Measurements from ENCODE around the gene CCNF.

The CCNF gene

GRCh38 chr16:2388139-2388874, 40.9 kb upstream of the CCNF start:
- no peaks in the 10 kb centered on the region for H3F3A ChIP-seq (ENCODE audit: insufficient read depth, low read length)

DNA sequence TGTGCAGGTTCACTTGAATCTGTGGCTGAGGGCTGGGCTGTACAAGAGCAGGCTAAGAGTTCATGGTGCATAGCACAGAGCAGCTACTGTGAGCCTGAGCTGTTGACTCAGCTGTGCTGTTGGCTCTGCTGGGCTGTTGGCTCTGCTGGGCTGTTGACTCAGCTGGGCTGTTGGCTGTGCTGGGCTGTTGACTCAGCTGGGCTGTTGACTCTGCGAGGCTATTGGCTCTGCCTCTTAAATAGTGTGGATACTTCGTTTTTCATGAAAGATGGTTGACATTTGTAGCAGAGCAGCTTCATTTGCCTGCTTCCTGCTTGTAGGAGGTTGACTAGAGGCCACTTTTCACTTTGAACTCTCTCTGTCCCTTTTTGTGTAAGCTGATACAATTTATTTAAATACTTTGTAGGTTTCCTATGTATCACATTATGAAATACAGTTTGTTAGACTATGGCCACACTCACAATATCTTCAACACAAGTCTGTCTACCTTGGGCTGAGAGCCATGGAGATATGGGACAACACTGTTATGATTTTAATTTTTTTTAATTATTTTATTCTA, 40.3 kb upstream of the CCNF start:
- Histone ChIP-seq H3K4me2 (ENCODE audit: low read length) (no peak overlapping the region), H3K4me1 (ENCODE audit: insufficient read depth, low read length, severe bottlenecking) (no peaks in the 10 kb centered on the region), H3F3A (ENCODE audit: insufficient read depth, low read length) (no peaks in the 10 kb centered on the region), H3K4me3 (ENCODE audit: low read depth, low read length, poor library complexity, severe bottlenecking) (no peak overlapping the region), H3K36me3 (ENCODE audit: insufficient read depth, low read length) (no peaks in the 10 kb centered on the region; the same call in 1 of the 2 replicates), H4K20me1 (ENCODE audit: insufficient read depth, low read length) (no peaks in the 10 kb centered on the region), H3K79me2 (ENCODE audit: insufficient read depth, low read length) (no peaks in the 10 kb centered on the region), H3K9me2 (ENCODE audit: low read depth, low read length) (no peaks in the 10 kb centered on the region), H3K27ac (ENCODE audit: low read depth, low read length, poor library complexity, severe bottlenecking) (no peak overlapping the region), H3K9me3 (ENCODE audit: low read length) (peaks cover 3% of the 10 kb centered on the region; the same call in 1 of the 2 replicates), H2AFZ (ENCODE audit: low read length) (no peak overlapping the region), H3K9ac (ENCODE audit: low read length) (no peak overlapping the region), H3K27me3 (ENCODE audit: insufficient read depth, low read length) (no peaks in the 10 kb centered on the region; the same call in 1 of the 2 replicates)
- no peak for TF ChIP-seq EZH2 (IDR thresholded peaks at IDR 0.05; ENCODE audit: borderline replicate concordance, low read length)
- TF ChIP-seq, protein P1, sequence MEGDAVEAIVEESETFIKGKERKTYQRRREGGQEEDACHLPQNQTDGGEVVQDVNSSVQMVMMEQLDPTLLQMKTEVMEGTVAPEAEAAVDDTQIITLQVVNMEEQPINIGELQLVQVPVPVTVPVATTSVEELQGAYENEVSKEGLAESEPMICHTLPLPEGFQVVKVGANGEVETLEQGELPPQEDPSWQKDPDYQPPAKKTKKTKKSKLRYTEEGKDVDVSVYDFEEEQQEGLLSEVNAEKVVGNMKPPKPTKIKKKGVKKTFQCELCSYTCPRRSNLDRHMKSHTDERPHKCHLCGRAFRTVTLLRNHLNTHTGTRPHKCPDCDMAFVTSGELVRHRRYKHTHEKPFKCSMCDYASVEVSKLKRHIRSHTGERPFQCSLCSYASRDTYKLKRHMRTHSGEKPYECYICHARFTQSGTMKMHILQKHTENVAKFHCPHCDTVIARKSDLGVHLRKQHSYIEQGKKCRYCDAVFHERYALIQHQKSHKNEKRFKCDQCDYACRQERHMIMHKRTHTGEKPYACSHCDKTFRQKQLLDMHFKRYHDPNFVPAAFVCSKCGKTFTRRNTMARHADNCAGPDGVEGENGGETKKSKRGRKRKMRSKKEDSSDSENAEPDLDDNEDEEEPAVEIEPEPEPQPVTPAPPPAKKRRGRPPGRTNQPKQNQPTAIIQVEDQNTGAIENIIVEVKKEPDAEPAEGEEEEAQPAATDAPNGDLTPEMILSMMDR (IDR thresholded peaks at IDR 0.05; ENCODE audit: low read length) = no peak

More at GRCh38 chr16:2388139-2388874, 40.9 kb upstream of the CCNF start:
- H3K4me3 ChIP-seq (ENCODE audit: low read depth, low read length, poor library complexity, severe bottlenecking) = no peak overlapping the region
- H3K9me2 ChIP-seq (ENCODE audit: low read depth, low read length) = no peaks in the 10 kb centered on the region
- H4K20me1 ChIP-seq (ENCODE audit: insufficient read depth, low read length) = no peaks in the 10 kb centered on the region
- no peak overlapping the region for H3K27ac ChIP-seq (ENCODE audit: low read depth, low read length, poor library complexity, severe bottlenecking)
- H3K9ac ChIP-seq (ENCODE audit: low read length) = no peak overlapping the region
- no peaks in the 10 kb centered on the region; the same call in 1 of the 2 replicates for H3K36me3 ChIP-seq (ENCODE audit: insufficient read depth, low read length)
- H3K9me3 ChIP-seq (ENCODE audit: low read length) = peaks cover 3% of the 10 kb centered on the region; the same call in 1 of the 2 replicates
- H3K4me2 ChIP-seq (ENCODE audit: low read length) = no peak overlapping the region
- no peaks in the 10 kb centered on the region; the same call in 1 of the 2 replicates for H3K27me3 ChIP-seq (ENCODE audit: insufficient read depth, low read length)
- no peaks in the 10 kb centered on the region for H3K4me1 ChIP-seq (ENCODE audit: insufficient read depth, low read length, severe bottlenecking)
- TF ChIP-seq, protein P1 (IDR thresholded peaks at IDR 0.05; ENCODE audit: low read length) = no peak
- no peak for TF ChIP-seq EZH2 (IDR thresholded peaks at IDR 0.05; ENCODE audit: borderline replicate concordance, low read length)
- no peak overlapping the region for H2AFZ ChIP-seq (ENCODE audit: low read length)
- no peaks in the 10 kb centered on the region for H3K79me2 ChIP-seq (ENCODE audit: insufficient read depth, low read length)

GRCh38 chr16:2392025-2392424, 37.2 kb upstream of the CCNF start:
- Histone ChIP-seq H3K4me1 (ENCODE audit: insufficient read depth, low read length, severe bottlenecking) (no peaks in the 10 kb centered on the region), H3K36me3 (ENCODE audit: insufficient read depth, low read length) (no peaks in the 10 kb centered on the region; the same call in 1 of the 2 replicates), H3K9me2 (ENCODE audit: low read depth, low read length) (no peaks in the 10 kb centered on the region), H3K27ac (ENCODE audit: low read depth, low read length, poor library complexity, severe bottlenecking) (no peak overlapping the region), H3K9me3 (ENCODE audit: low read length) (peaks cover 3% of the 10 kb centered on the region; the same call in 1 of the 2 replicates), H3K9ac (ENCODE audit: low read length) (no peak overlapping the region), H3K79me2 (ENCODE audit: insufficient read depth, low read length) (no peaks in the 10 kb centered on the region), H3F3A (ENCODE audit: insufficient read depth, low read length) (no peaks in the 10 kb centered on the region), H3K4me3 (ENCODE audit: low read depth, low read length, poor library complexity, severe bottlenecking) (no peak overlapping the region), H3K4me2 (ENCODE audit: low read length) (no peak overlapping the region), H2AFZ (ENCODE audit: low read length) (no peak overlapping the region), H3K27me3 (ENCODE audit: insufficient read depth, low read length) (no peaks in the 10 kb centered on the region; the same call in 1 of the 2 replicates), H4K20me1 (ENCODE audit: insufficient read depth, low read length) (no peaks in the 10 kb centered on the region)
- TF ChIP-seq, protein P1 (IDR thresholded peaks at IDR 0.05; ENCODE audit: low read length) = no peak
- TF ChIP-seq EZH2 (IDR thresholded peaks at IDR 0.05; ENCODE audit: borderline replicate concordance, low read length) = no peak
